HG03095 (cell line): ENCODE measurements around the gene GLG1.
"Not testable (repeated sequence)": the region's sequence is repeated elsewhere in the genome, so short reads cannot be mapped to it uniquely, and the experiment has no call there.

Source experiments
- ATAC-seq: cut with Tn5 transposase; IDR thresholded peaks from one replicate; pipeline ENCODE4 v1.9.1; 2021; ENCODE audit warnings: moderate library complexity; ENCODE audit not compliant: unreplicated experiment

The GLG1 gene

GRCh38 chr16:74412775-74413390 lies 194.0 kb downstream of the GLG1 start:
- ATAC-seq = not testable (repeated sequence)

- not testable (repeated sequence) for ATAC-seq
These were observed 194.7 kb downstream of the GLG1 start for GRCh38 chr16:74412138-74412774.

DNA sequence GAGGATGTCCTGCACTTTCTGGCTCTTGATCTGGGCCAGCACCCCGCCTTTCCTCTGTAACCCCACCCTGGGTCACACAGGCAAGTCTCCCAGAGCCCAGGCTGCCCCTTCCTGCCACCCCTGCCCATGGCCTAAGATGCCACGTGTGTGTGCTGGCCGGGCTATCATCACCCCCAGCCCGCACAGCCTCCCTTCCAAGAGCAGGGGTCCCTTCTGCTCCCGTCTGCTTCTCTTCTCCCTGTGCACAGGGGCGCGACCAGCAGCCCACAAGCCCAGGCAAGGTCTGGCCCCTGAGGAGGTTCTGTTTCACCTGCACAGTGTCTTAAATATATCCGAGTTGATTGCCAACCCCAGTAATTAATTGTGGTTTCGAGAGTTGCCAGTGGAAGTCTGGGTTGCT lies 195.9 kb downstream of the GLG1 start:
- not testable (repeated sequence) for ATAC-seq

- not testable (repeated sequence) for ATAC-seq
These were observed 196.6 kb downstream of the GLG1 start for GRCh38 chr16:74410057-74410957.

DNA sequence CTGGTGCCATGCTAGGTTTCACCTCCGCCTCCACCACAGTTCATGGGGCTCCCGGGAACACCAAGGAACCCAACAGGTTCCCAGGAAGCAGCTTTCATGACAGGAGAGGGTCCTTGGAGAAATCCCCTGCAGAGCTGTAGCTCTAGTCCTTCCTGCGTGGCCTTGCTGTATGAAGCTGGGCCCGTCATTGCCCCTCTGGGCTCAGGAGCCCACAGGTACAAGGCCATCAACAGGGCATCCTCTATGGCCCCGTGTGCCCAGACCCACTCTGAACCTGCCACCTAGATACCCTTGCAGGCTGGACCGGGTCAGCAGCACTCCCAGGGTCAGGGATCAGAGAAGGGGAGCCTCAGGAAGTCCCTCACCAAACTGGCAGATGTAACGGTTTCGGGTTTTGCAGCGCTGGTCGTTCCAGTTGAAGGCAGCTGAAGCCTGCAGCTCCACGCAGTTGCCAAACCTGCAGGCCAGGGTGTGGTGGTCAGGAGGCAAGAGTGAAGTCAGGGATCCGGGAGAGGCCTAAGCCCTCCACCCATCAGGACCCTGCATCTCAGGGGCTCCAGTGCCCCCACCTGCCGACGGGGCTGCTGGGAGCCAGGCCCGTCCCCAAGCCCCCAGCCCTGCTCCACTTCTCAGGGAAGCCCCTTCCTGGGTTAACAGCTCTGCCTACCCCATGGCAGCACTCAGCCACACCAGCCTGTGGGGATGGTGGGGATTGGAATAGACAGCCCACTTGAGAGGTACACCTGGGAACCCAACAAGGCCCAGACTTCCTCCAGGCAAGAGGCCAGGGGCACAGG lies 197.5 kb downstream of the GLG1 start:
- ATAC-seq = not testable (repeated sequence)

DNA sequence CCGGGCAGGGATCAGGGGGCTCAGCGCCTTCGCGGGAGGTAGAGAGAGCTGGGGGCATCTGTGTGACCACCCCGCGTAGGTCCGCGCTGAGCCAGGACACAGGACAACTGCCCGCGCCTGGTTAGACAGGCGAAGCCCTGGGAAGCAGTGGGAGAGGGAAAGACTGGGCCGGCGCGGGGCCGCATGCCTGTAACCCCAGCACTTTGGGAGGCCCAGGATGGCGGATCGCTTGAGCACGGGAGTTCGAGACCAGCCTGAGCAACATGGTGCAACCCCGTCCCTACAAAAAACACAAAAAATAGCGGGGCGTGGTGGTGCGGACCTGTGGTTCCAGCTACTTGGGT lies 199.6 kb downstream of the GLG1 start:
- ATAC-seq = not testable (repeated sequence)

DNA sequence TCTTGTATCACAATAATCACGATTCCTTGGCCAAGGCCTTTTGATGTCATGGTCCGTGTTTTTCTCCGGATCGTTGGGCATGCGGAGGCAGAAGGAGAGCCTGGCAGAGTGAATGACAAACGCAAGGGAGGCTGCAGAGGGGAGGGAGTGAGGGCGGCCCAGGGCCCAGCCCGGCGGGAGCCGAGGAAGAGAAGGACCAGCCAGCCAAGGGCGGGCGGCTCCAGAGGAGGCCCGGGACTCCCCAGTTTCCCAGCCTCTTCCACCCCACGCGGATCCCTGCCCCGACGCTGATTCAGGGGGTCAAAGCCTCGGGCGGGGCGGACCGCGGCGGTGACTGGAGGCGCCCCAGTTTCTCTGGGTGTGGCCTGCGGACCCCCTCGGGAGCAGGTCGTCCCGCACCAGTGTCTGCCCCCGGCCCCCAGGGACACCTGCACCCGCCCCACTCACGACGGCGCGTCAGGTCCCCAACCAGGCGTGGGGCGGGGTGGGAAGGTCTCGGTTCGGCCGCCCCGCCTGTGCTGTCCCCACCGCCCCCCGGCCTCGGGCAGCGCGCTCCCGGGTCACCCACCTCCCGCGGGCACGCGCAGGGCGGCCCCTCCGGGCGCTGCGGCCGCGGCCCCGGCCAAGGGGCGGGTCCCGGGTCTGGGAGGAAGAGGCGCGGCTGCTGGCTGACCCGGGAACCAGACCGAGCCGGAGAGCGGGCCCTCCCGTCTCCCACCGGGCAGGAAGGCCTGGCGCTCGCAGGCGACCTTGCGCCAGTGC lies 200.1 kb downstream of the GLG1 start:
- not testable (repeated sequence) for ATAC-seq

DNA sequence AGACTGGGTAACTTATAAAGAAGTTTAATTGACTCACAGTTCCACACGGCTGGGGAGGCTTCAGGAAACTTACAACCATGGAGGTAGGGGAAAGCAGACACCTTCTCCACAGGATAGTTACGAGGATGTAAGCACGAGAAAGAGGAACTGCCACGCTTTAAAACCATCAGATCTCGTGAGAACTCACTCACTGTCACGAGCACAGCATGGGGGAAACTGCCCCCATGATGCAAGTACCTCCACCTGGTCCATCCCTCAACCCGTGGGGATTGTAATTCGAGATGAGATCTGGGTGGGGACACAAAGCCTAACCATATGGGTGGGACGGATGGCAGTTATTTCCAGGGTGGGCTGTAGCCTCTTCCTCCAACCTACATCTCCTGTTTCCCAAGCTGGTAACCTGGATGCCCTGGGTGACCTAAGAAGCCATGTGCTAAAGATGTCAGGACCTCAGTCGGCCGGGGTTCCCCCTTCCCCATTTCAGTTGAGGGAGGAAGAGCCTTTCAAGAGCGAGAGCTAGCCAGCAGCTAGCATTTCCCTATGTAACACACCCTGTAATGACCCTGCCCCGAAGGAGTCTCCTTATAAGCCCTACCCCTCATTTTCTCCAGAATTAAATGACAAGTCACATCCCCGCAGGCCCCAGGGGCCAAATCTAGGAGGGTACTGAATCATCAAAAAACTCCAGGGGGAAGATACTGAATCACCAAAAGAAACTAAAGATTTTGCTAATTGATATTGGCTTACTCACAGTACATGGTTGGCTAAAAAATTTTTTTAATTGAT lies 202.6 kb downstream of the GLG1 start:
- ATAC-seq = not testable (repeated sequence)

DNA sequence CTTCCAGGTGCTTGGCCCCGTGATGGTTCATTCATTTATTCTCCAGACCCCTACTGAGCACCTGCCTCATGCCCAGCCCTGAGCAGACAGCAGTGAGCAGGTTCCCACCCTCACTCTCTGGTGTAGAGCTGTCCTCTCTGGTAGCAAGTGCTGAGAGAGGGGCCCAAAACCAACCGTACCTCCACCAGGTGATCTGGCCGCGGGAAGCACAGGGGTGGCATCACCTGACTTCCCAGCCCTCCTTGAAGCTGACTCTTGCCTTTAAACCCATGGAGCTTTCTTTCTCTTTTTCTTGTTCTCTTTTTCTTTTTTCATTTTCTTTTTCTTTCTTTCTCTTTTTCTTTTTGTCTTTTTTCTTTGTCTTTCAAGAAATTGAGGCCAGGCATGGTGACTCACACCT lies 206.7 kb downstream of the GLG1 start:
- not testable (repeated sequence) for ATAC-seq

- not testable (repeated sequence) for ATAC-seq
These were observed 208.6 kb downstream of the GLG1 start for GRCh38 chr16:74398212-74398895.
